GM23248 (cell line): ENCODE data around the gene PSMD13. TPM values are rescaled to one million over a fixed set of nuclear protein-coding genes. Genes with fewer than 3 reads are reported as not detected.

ENCODE experiments used
- DNase-seq: peaks from one replicate; pipeline ENCODE4 v3.0.0-alpha.2; 2015
- H2AFZ ChIP-seq: fragments of 200-600 bp; sonication (generic); 2 replicates; pipeline ENCODE4 v1.6.1; 2016; ENCODE audit warnings: antibody characterized with exemption
- H3F3A ChIP-seq: fragments of 200-600 bp; sonication (generic); 2 replicates; pipeline ENCODE4 v1.6.1; 2016; ENCODE audit warnings: mild to moderate bottlenecking, antibody characterized with exemption, mixed run types; ENCODE audit not compliant: insufficient read depth
- H3K27ac ChIP-seq: fragments of 200-600 bp; sonication (generic); 2 replicates; pipeline ENCODE4 v1.5.1; 2016; ENCODE audit warnings: mild to moderate bottlenecking
- H3K27me3 ChIP-seq: fragments of 200-600 bp; sonication (generic); replicated peaks from 2 replicates; pipeline ENCODE4 v1.6.1; 2016; ENCODE audit warnings: mild to moderate bottlenecking; ENCODE audit not compliant: insufficient read depth
- H3K36me3 ChIP-seq: fragments of 200-600 bp; sonication (generic); 2 replicates; pipeline ENCODE4 v1.6.1; 2016; ENCODE audit warnings: low read depth, mild to moderate bottlenecking
- H3K4me1 ChIP-seq: fragments of 200-600 bp; sonication (generic); 2 replicates; pipeline ENCODE4 v1.6.1; 2016; ENCODE audit warnings: mild to moderate bottlenecking; ENCODE audit not compliant: insufficient read depth
- H3K4me2 ChIP-seq: fragments of 200-600 bp; sonication (generic); one replicate; pipeline ENCODE4 v1.6.1; 2016; ENCODE audit warnings: mild to moderate bottlenecking; ENCODE audit not compliant: unreplicated experiment
- H3K4me3 ChIP-seq: fragments of 200-600 bp; sonication (generic); 2 replicates; pipeline ENCODE4 v1.5.1; 2016; ENCODE audit warnings: mild to moderate bottlenecking
- H3K79me2 ChIP-seq: fragments of 200-600 bp; sonication (generic); 2 replicates; pipeline ENCODE4 v1.6.1; 2016; ENCODE audit warnings: mild to moderate bottlenecking; ENCODE audit not compliant: insufficient read depth
- H3K9ac ChIP-seq: fragments of 200-600 bp; sonication (generic); 2 replicates; pipeline ENCODE4 v1.6.1; 2016; ENCODE audit warnings: mild to moderate bottlenecking
- H3K9me2 ChIP-seq: fragments of 200-600 bp; sonication (generic); 2 replicates; pipeline ENCODE4 v1.6.1; 2016; ENCODE audit warnings: mixed run types, mild to moderate bottlenecking, moderate library complexity; ENCODE audit not compliant: insufficient read depth
- H3K9me3 ChIP-seq: fragments of 200-600 bp; sonication (generic); one replicate; pipeline ENCODE4 v1.6.1; 2017; ENCODE audit warnings: low read depth
- H4K20me1 ChIP-seq: fragments of 200-600 bp; sonication (generic); 2 replicates; pipeline ENCODE4 v1.6.0; 2016; ENCODE audit not compliant: insufficient read depth
- EZH2 ChIP-seq: fragments of 200-600 bp; sonication (generic); IDR thresholded peaks from 2 replicates; pipeline ENCODE4 v1.6.1; 2018; ENCODE audit warnings: antibody characterized with exemption, mild to moderate bottlenecking; ENCODE audit not compliant: insufficient read depth, poor library complexity, severe bottlenecking
- EZH2phosphoT487 ChIP-seq: fragments of 200-600 bp; sonication (generic); IDR thresholded peaks from 2 replicates; pipeline ENCODE4 v1.6.1; 2018; ENCODE audit warnings: antibody characterized with exemption, moderate library complexity, mild to moderate bottlenecking, low read depth; ENCODE audit not compliant: insufficient read depth
- WGBS, 2 experiments: methylation state at CpG; one replicate each; pipeline ENCODE4 v1.1.6; 2015 to 2017; ENCODE audit warnings: low lambda C conversion rate in 2 of 2, low coverage in 1 of 2; ENCODE audit errors: missing lambda C conversion rate in 2 of 2; 5-methylcytosine and 5-hydroxymethylcytosine counted together
- in situ Hi-C: fragments of 300-500 bp; cut with MboI; formaldehyde crosslinking; loops from 2 replicates; pipeline ENCODE4 v1.15.0; 2020
- polyA plus RNA-seq: library from polyadenylated mRNA; unstranded; fragments of >200 nt; fragmentation: Nextera tagmentation; extraction: Ambion mirVana; gene quantifications from 2 replicates; pipeline ENCODE4 v1.2.1, GENCODE V29; 2016
- total RNA-seq: library from RNA; depleted of rRNA; stranded (reverse); fragments of >200 nt; shearing (Covaris generic); gene quantifications from 2 replicates; pipeline ENCODE4 v1.2.3, GENCODE V29; 2014

PSMD13 gene
- total and polyA plus RNA-seq, 2 experiments from 2014 or later: 145 to 188 TPM

GRCh38 chr11:212150-213100, 24.4 kb upstream of the PSMD13 start:
- Histone ChIP-seq H3K9me3 (no peaks in the 10 kb centered on the region), H3K4me1 (peaks cover 20% of the 10 kb centered on the region), H4K20me1 (no peaks in the 10 kb centered on the region), H3K79me2 (peaks cover 56% of the 10 kb centered on the region), H3K9ac (peak overlapping the region; percentile 99), H3K36me3 (peaks cover 51% of the 10 kb centered on the region), H3K27me3 (no peaks in the 10 kb centered on the region), H3K4me3 (no peak overlapping the region), H3K4me2 (no peak overlapping the region), H2AFZ (no peak overlapping the region), H3F3A (peaks cover 39% of the 10 kb centered on the region), H3K9me2 (no peaks in the 10 kb centered on the region), H3K27ac (no peak overlapping the region)
- DNase-seq: no peak
- in situ Hi-C loops: no loop called here
- TF ChIP-seq EZH2 (no peak), EZH2phosphoT487 (no peak)
- WGBS, 2 experiments: 81 to 83% methylated on average over 16 to 17 of the region's 17 CpGs

GRCh38 chr11:213111-213510, 23.7 kb upstream of the PSMD13 start:
- no peak for DNase-seq
- Histone ChIP-seq H2AFZ (no peak overlapping the region), H3K27me3 (no peaks in the 10 kb centered on the region), H3K9me3 (no peaks in the 10 kb centered on the region), H3K4me2 (no peak overlapping the region), H3K4me1 (peaks cover 20% of the 10 kb centered on the region), H3K27ac (no peak overlapping the region), H3F3A (peaks cover 42% of the 10 kb centered on the region), H3K36me3 (peaks cover 51% of the 10 kb centered on the region), H3K9ac (no peak overlapping the region), H4K20me1 (no peaks in the 10 kb centered on the region), H3K9me2 (no peaks in the 10 kb centered on the region), H3K4me3 (no peak overlapping the region), H3K79me2 (peaks cover 54% of the 10 kb centered on the region)
- in situ Hi-C loops: no loop called here
- WGBS, 2 experiments: 61 to 74% methylated on average over 4 of the region's 4 CpGs
- TF ChIP-seq EZH2 (no peak), EZH2phosphoT487 (no peak)

GRCh38 chr11:214083-214482, 22.7 kb upstream of the PSMD13 start:
- no peak for DNase-seq
- no peak overlapping the region for H3K27ac ChIP-seq
- H3F3A ChIP-seq: peaks cover 39% of the 10 kb centered on the region
- H3K4me3 ChIP-seq: no peak overlapping the region
- H2AFZ ChIP-seq: no peak overlapping the region
- WGBS, 2 experiments: 77 to 79% methylated on average over 6 to 7 of the region's 7 CpGs
- H4K20me1 ChIP-seq: no peaks in the 10 kb centered on the region
- peaks cover 20% of the 10 kb centered on the region for H3K4me1 ChIP-seq
- no peaks in the 10 kb centered on the region for H3K27me3 ChIP-seq
- no peak overlapping the region for H3K9ac ChIP-seq
- H3K79me2 ChIP-seq: peaks cover 48% of the 10 kb centered on the region
- peaks cover 51% of the 10 kb centered on the region for H3K36me3 ChIP-seq
- no peak for TF ChIP-seq EZH2
- no peak for TF ChIP-seq EZH2phosphoT487
- H3K9me3 ChIP-seq: no peaks in the 10 kb centered on the region
- no peaks in the 10 kb centered on the region for H3K9me2 ChIP-seq
- H3K4me2 ChIP-seq: no peak overlapping the region
- in situ Hi-C loops: no loop called here

- Histone ChIP-seq H3K79me2 (peaks cover 33% of the 10 kb centered on the region), H4K20me1 (no peaks in the 10 kb centered on the region), H3K4me2 (no peak overlapping the region), H3K9me2 (no peaks in the 10 kb centered on the region), H3F3A (peaks cover 34% of the 10 kb centered on the region), H3K4me1 (peaks cover 11% of the 10 kb centered on the region), H3K9me3 (no peaks in the 10 kb centered on the region), H3K27me3 (no peaks in the 10 kb centered on the region), H3K9ac (no peak overlapping the region), H3K27ac (0 out of 2 replicates have a peak overlapping the region, but pooled peaks have one; percentile 1), H2AFZ (no peak overlapping the region), H3K36me3 (peaks cover 48% of the 10 kb centered on the region), H3K4me3 (no peak overlapping the region)
- peak; percentile 36 for DNase-seq
- in situ Hi-C loops: no loop called here
- 75 to 81% methylated on average over 4 of the region's 4 CpGs for WGBS, 2 experiments
- no peak for TF ChIP-seq EZH2phosphoT487
Measured at GRCh38 chr11:215581-216037, 21.2 kb upstream of the PSMD13 start.
